GM12878 (cell line): ENCODE measurements around the gene TXN2. TPM values are rescaled to one million over a fixed set of nuclear protein-coding genes. Genes with fewer than 3 reads are reported as not detected.
A peak's percentile ranks its signal among the peaks of the same experiment; 100 is the strongest.

Experiments used
- ATAC-seq: fragments of 200-7000 bp; cut with Tn5 transposase; 3 replicates; pipeline ENCODE4 v1.9.1; 2020; ENCODE audit warnings: mild to moderate bottlenecking, moderate library complexity
- BruUV-seq: library from RNA; stranded (reverse); fragments of 400-500 nt; replicated peaks from 2 replicates; lab custom pipeline; 2021; lab: Mats Ljungman, UMichigan
- CTCF ChIA-PET: fragments of 300-600 bp; sonication (Branson Sonifier 250); formaldehyde crosslinking; extraction: SDS; loops from one replicate; lab custom pipeline; 2021; ENCODE audit warnings: inconsistent platforms; lab: Yijun Ruan, JAX
- POLR2A ChIA-PET: fragments of 350-600 bp; formaldehyde crosslinking; extraction: SDS; loops from one replicate; lab custom pipeline; 2021; ENCODE audit warnings: inconsistent platforms; lab: Charles Lee
- RAD21 ChIA-PET: fragments of 300-600 bp; sonication (Branson Sonifier 250); formaldehyde crosslinking; loops from one replicate; lab custom pipeline; 2023; ENCODE audit warnings: antibody characterized with exemption; ENCODE audit not compliant: unreplicated experiment; lab: Charles Lee
- SMC1A ChIA-PET: fragments of 300-600 bp; sonication (Branson Sonifier 250); formaldehyde crosslinking; loops from one replicate; lab custom pipeline; 2023; ENCODE audit not compliant: unreplicated experiment, uncharacterized antibody; lab: Charles Lee
- DNase-seq: peaks from one replicate; pipeline ENCODE4 v3.0.0-alpha.2; 2011; ENCODE audit warnings: low read depth, low spot score
- FAIRE-seq: peaks from 3 replicates; lab custom pipeline; 2011; peaks lifted over from hg19 to GRCh38; lab: Jason Lieb, UNC
- H2AFZ ChIP-seq: 2 replicates; pipeline ENCODE4 v1.6.0; 2011; ENCODE audit warnings: low read depth, low read length, control low read depth; ENCODE audit not compliant: control insufficient read depth
- H3K27ac ChIP-seq: 2 replicates; pipeline ENCODE4 v1.5.1; 2011; ENCODE audit warnings: control low read depth; ENCODE audit not compliant: control insufficient read depth, insufficient read depth
- H3K27me3 ChIP-seq, 2 experiments: replicated peaks in 1 of 2; 2 replicates each; pipeline versions ENCODE4 v1.6.0 to v1.6.1; 2011; ENCODE audit warnings: low read length in 1 of 2; ENCODE audit not compliant: control insufficient read depth in 2 of 2, insufficient read depth in 2 of 2
- H3K36me3 ChIP-seq, 2 experiments: 2 replicates each; pipeline ENCODE4 v1.5.1; 2011; ENCODE audit warnings: low read length in 1 of 2; ENCODE audit not compliant: control insufficient read depth in 2 of 2, insufficient read depth in 2 of 2
- H3K4me1 ChIP-seq: 2 replicates; pipeline ENCODE4 v1.6.1; 2011; ENCODE audit warnings: mild to moderate bottlenecking, low read length, moderate library complexity, mixed read lengths; ENCODE audit not compliant: control insufficient read depth, insufficient read depth
- H3K4me2 ChIP-seq: 2 replicates; pipeline ENCODE4 v1.6.0; 2011; ENCODE audit warnings: control low read depth; ENCODE audit not compliant: control insufficient read depth, insufficient read depth
- H3K4me3 ChIP-seq: fragments of 200-600 bp; sonication (generic); 2 replicates; pipeline ENCODE4 v1.5.1; 2016
- H3K79me2 ChIP-seq: 2 replicates; pipeline ENCODE4 v1.6.0; 2011; ENCODE audit warnings: low read length; ENCODE audit not compliant: control insufficient read depth, insufficient read depth
- H3K9ac ChIP-seq: 2 replicates; pipeline ENCODE4 v1.8.0; 2011; ENCODE audit warnings: low read length, control low read depth, mixed read lengths; ENCODE audit not compliant: control insufficient read depth, insufficient read depth
- H3K9me3 ChIP-seq: replicated peaks from 3 replicates; pipeline ENCODE4 v1.5.1; 2011; ENCODE audit warnings: mild to moderate bottlenecking, low read length; ENCODE audit not compliant: control insufficient read depth, insufficient read depth
- H4K20me1 ChIP-seq: 2 replicates; pipeline ENCODE4 v1.6.0; 2011; ENCODE audit not compliant: control insufficient read depth, insufficient read depth
- CBX3 ChIP-seq: fragments of 200-600 bp; sonication (generic); IDR thresholded peaks from 2 replicates; pipeline ENCODE4 v1.6.1; 2016; ENCODE audit warnings: low read depth, borderline replicate concordance
- IKZF1 ChIP-seq: fragments of 450-650 bp; conservative IDR thresholded peaks from 2 replicates; pipeline ENCODE4 v1.6.1; 2017; ENCODE audit warnings: antibody characterized with exemption, mild to moderate bottlenecking
- IKZF2 ChIP-seq, 2 experiments: fragments of 450-650 bp; IDR thresholded peaks; 2 replicates each; pipeline ENCODE4 v1.6.1; 2017; ENCODE audit warnings: mild to moderate bottlenecking in 2 of 2, moderate library complexity in 2 of 2
- KLF5 ChIP-seq: fragments of 450-650 bp; IDR thresholded peaks from 2 replicates; pipeline ENCODE4 v1.6.1; 2014; ENCODE audit warnings: mild to moderate bottlenecking; ENCODE audit not compliant: partially characterized antibody
- MEF2B ChIP-seq: fragments of 450-650 bp; IDR thresholded peaks from 2 replicates; pipeline ENCODE4 v1.6.1; 2018; ENCODE audit warnings: mild to moderate bottlenecking, moderate library complexity; ENCODE audit not compliant: partially characterized antibody, poor library complexity, severe bottlenecking
- NBN ChIP-seq: fragments of 450-650 bp; IDR thresholded peaks from 2 replicates; pipeline ENCODE4 v1.6.1; 2016
- NFXL1 ChIP-seq: fragments of 450-650 bp; IDR thresholded peaks from 2 replicates; pipeline ENCODE4 v1.6.1; 2017; ENCODE audit warnings: antibody characterized with exemption, mild to moderate bottlenecking, borderline replicate concordance
- NFYB ChIP-seq: IDR thresholded peaks from 2 replicates; pipeline ENCODE4 v1.6.1; 2011; ENCODE audit warnings: low read depth, mild to moderate bottlenecking, low read length, improper control_type of control experiment, moderate library complexity; ENCODE audit not compliant: insufficient read depth
- NR2C1 ChIP-seq: fragments of 450-650 bp; IDR thresholded peaks from 2 replicates; pipeline ENCODE4 v1.6.1; 2017; ENCODE audit warnings: antibody characterized with exemption, mild to moderate bottlenecking, moderate library complexity
- NR2F1 ChIP-seq: fragments of 450-650 bp; conservative IDR thresholded peaks from 2 replicates; pipeline ENCODE4 v1.6.1; 2017; ENCODE audit warnings: mild to moderate bottlenecking
- POLR2A ChIP-seq: IDR thresholded peaks from 2 replicates; pipeline ENCODE4 v1.6.1; 2011; ENCODE audit warnings: low read depth, mild to moderate bottlenecking, low read length
- RCOR1 ChIP-seq: conservative IDR thresholded peaks from 2 replicates; pipeline ENCODE4 v1.6.1; 2012; ENCODE audit warnings: low read depth, low read length, improper control_type of control experiment
- RELA ChIP-seq: fragments of 450-650 bp; IDR thresholded peaks from 2 replicates; pipeline ENCODE4 v1.8.0; 2014; ENCODE audit warnings: borderline replicate concordance; ENCODE audit not compliant: partially characterized antibody
- WGBS: methylation state at CpG from one replicate; pipeline ENCODE4 v1.1.6; 2016; ENCODE audit warnings: low lambda C conversion rate; ENCODE audit not compliant: insufficient replicate concordance, insufficient coverage; ENCODE audit errors: missing lambda C conversion rate; 5-methylcytosine and 5-hydroxymethylcytosine counted together
- in situ Hi-C: fragments of 300-500 bp; cut with MboI; formaldehyde crosslinking; loops from 9 replicates; pipeline ENCODE4 v1.14.3; 2018; ENCODE audit warnings: mixed read lengths
- intact Hi-C: fragments of 100-400 bp; cut with micrococcal nuclease; formaldehyde crosslinking; loops from one replicate; pipeline ENCODE4 v1.14.2; 2022; ENCODE audit not compliant: unreplicated experiment
- polyA plus RNA-seq, 11 experiments: library from polyadenylated mRNA; depleted of rRNA in 4 of 11; unstranded in 6 of 11; stranded (reverse) in 5 of 11; fragments of >200 nt; fragmentation: Nextera tagmentation in 4 of 11; fragmentation: Illumina TruSeq in 1 of 11; extraction: Ambion mirVana in 4 of 11; extraction: Trizol in 1 of 11; gene quantifications; 1 replicate in 1 of 11; 2 replicates in 10 of 11; pipeline versions ENCODE4 v1.2.1 to v1.2.3, GENCODE V29; 2011 to 2016; ENCODE audit warnings: inconsistent platforms in 2 of 11, missing spikeins in 2 of 11, low read depth in 1 of 11
- total RNA-seq, 4 experiments: library from RNA; depleted of rRNA in 3 of 4; stranded (reverse); fragments of >200 nt in 3 of 4; fragmentation: Illumina TruSeq in 1 of 4; extraction: Trizol in 1 of 4; gene quantifications; 2 replicates each; pipeline versions ENCODE4 v1.2.1 to v1.2.3, GENCODE V29; 2013 to 2021
- TF ChIP-seq, protein P1 (sequence below): fragments of 450-650 bp; formaldehyde crosslinking; IDR thresholded peaks from 2 replicates; pipeline ENCODE4 v1.5.0; 2022; ENCODE audit warnings: mild to moderate bottlenecking, missing genetic modification characterization
- TF ChIP-seq, protein P2 (sequence below): IDR thresholded peaks from 2 replicates; pipeline ENCODE4 v1.6.1; 2011; ENCODE audit warnings: borderline replicate concordance, low read depth, mild to moderate bottlenecking, moderate library complexity, low read length; ENCODE audit not compliant: insufficient read depth, poor library complexity, severe bottlenecking
- TF ChIP-seq, protein P3 (sequence below): fragments of 450-650 bp; conservative IDR thresholded peaks from 2 replicates; pipeline ENCODE4 v1.6.1; 2017; ENCODE audit warnings: mild to moderate bottlenecking, moderate library complexity
- TF ChIP-seq, protein P4 (sequence below): IDR thresholded peaks from 2 replicates; pipeline ENCODE4 v1.6.1; 2012; ENCODE audit warnings: low read depth, low read length, improper control_type of control experiment

The TXN2 gene
- total and polyA plus RNA-seq, 10 of the 15 experiments (the other 5 are each of a cell fraction or from before 2014, with no cell fraction given): 70.2 to 350 (median 183) TPM

DNA sequence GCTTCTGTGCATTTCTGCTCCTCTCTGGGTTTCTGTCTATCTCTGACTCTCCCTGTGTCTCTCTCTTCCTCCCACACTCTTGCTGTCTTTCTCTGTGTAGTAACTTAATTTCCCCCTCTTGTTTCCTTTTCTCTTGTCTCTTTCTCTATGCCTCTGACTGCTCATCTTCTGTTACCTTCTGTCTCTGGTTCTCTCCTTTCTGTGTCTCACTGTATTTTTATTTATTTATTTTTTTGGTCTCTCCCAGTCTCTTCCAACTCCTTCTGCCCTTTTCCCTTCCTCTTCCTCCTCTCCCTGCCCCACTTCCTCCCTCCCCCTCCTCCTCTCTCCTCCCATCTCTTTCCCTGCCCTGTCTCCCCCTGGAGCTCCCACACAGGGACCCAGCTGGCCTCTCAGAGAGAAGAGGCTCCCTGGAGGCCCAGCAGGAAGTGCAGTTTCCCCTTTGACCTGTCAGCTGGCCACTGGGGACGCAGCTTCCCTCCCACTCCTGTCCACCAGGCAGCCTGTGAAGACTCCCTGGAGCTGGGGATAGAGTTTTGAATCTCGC is 55.4 kb downstream of the TXN2 start:
- ATAC-seq (peak; percentile 76), FAIRE-seq (no peak)
- Histone ChIP-seq H3K4me3 (no peak overlapping the region), H2AFZ (no peak overlapping the region), H3K36me3 (no peaks in the 10 kb centered on the region), H3K4me2 (0 out of 2 replicates have a peak overlapping the region, but pooled peaks have one; percentile 9), H4K20me1 (no peaks in the 10 kb centered on the region)
- RAD21 ChIA-PET: no interaction called here
- in situ Hi-C loops: no loop called here
- CTCF ChIA-PET: no interaction called here
- TF ChIP-seq NFXL1 (no peak), MEF2B (peak; percentile 24), NR2F1 (peak; percentile 74), RCOR1 (no peak), RELA (no peak), NBN (no peak), NR2C1 (peak; percentile 77), NFYB (no peak), KLF5 (no peak), IKZF1 (peak; percentile 38; the same call in 1 of the 2 replicates), CBX3 (no peak), IKZF2 (IDR thresholded peaks at IDR 0.05) (0 out of 4 replicates have a peak, but pooled peaks of 1 of the 2 experiments have one; percentile 17), POLR2A (no peak)
- TF ChIP-seq, protein P1, sequence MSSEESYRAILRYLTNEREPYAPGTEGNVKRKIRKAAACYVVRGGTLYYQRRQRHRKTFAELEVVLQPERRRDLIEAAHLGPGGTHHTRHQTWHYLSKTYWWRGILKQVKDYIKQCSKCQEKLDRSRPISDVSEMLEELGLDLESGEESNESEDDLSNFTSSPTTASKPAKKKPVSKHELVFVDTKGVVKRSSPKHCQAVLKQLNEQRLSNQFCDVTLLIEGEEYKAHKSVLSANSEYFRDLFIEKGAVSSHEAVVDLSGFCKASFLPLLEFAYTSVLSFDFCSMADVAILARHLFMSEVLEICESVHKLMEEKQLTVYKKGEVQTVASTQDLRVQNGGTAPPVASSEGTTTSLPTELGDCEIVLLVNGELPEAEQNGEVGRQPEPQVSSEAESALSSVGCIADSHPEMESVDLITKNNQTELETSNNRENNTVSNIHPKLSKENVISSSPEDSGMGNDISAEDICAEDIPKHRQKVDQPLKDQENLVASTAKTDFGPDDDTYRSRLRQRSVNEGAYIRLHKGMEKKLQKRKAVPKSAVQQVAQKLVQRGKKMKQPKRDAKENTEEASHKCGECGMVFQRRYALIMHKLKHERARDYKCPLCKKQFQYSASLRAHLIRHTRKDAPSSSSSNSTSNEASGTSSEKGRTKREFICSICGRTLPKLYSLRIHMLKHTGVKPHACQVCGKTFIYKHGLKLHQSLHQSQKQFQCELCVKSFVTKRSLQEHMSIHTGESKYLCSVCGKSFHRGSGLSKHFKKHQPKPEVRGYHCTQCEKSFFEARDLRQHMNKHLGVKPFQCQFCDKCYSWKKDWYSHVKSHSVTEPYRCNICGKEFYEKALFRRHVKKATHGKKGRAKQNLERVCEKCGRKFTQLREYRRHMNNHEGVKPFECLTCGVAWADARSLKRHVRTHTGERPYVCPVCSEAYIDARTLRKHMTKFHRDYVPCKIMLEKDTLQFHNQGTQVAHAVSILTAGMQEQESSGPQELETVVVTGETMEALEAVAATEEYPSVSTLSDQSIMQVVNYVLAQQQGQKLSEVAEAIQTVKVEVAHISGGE (CRISPR knock-in tag): no peak
- TF ChIP-seq, protein P2, sequence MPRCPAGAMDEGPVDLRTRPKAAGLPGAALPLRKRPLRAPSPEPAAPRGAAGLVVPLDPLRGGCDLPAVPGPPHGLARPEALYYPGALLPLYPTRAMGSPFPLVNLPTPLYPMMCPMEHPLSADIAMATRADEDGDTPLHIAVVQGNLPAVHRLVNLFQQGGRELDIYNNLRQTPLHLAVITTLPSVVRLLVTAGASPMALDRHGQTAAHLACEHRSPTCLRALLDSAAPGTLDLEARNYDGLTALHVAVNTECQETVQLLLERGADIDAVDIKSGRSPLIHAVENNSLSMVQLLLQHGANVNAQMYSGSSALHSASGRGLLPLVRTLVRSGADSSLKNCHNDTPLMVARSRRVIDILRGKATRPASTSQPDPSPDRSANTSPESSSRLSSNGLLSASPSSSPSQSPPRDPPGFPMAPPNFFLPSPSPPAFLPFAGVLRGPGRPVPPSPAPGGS: no peak
- TF ChIP-seq, protein P3, sequence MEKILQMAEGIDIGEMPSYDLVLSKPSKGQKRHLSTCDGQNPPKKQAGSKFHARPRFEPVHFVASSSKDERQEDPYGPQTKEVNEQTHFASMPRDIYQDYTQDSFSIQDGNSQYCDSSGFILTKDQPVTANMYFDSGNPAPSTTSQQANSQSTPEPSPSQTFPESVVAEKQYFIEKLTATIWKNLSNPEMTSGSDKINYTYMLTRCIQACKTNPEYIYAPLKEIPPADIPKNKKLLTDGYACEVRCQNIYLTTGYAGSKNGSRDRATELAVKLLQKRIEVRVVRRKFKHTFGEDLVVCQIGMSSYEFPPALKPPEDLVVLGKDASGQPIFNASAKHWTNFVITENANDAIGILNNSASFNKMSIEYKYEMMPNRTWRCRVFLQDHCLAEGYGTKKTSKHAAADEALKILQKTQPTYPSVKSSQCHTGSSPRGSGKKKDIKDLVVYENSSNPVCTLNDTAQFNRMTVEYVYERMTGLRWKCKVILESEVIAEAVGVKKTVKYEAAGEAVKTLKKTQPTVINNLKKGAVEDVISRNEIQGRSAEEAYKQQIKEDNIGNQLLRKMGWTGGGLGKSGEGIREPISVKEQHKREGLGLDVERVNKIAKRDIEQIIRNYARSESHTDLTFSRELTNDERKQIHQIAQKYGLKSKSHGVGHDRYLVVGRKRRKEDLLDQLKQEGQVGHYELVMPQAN: no peak
- TF ChIP-seq, protein P4, sequence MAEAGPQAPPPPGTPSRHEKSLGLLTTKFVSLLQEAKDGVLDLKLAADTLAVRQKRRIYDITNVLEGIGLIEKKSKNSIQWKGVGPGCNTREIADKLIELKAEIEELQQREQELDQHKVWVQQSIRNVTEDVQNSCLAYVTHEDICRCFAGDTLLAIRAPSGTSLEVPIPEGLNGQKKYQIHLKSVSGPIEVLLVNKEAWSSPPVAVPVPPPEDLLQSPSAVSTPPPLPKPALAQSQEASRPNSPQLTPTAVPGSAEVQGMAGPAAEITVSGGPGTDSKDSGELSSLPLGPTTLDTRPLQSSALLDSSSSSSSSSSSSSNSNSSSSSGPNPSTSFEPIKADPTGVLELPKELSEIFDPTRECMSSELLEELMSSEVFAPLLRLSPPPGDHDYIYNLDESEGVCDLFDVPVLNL: no peak
- TF ChIP-seq, all 136 proteins: peak for 5
- no peak for DNase-seq
- Histone ChIP-seq H3K9ac (no peak overlapping the region), H3K4me1 (peaks cover 7% of the 10 kb centered on the region; the same call in 1 of the 2 replicates), H3K9me3 (no peaks in the 10 kb centered on the region), H3K27ac (no peak overlapping the region), H3K27me3 (no peaks in the 10 kb centered on the region), H3K79me2 (no peaks in the 10 kb centered on the region)
- ChIA-PET POLR2A (no interaction called here), SMC1A (interaction anchor here (0.8 kb wide), 1 partner anchor 10 kb away, joined by 3 read pairs; no protein-coding TSS in a partner anchor)
- WGBS: 0% methylated on average over 2 of the region's 2 CpGs
- BruUV-seq: no TSS peak
- intact Hi-C loops: no loop called here
